Right cardiac atrium (tissue), 5 donors: Measurements from ENCODE around the gene SIN3A. TPM values are rescaled to one million over a fixed set of nuclear protein-coding genes. Genes with fewer than 3 reads are reported as not detected.
"Not testable (repeated sequence)": the region's sequence is repeated elsewhere in the genome, so short reads cannot be mapped to it uniquely, and the experiment has no call there.

Experiments
- ATAC-seq, 2 donors: fragments of 200-7000 bp; cut with Tn5 transposase; one replicate each; pipeline versions ENCODE4 v1.8.0 to v1.9.1; 2020; ENCODE audit warnings: moderate library complexity in 2 of 2, mild to moderate bottlenecking in 1 of 2
- DNase-seq, 3 donors: peaks; one replicate each; pipeline ENCODE4 v3.0.0-alpha.2; 2020
- H3K27ac ChIP-seq: one replicate; pipeline ENCODE4 v1.5.1; 2013; ENCODE audit warnings: mild to moderate bottlenecking, low read length, control low read depth, moderate library complexity
- H3K27me3 ChIP-seq: one replicate; pipeline ENCODE4 v1.6.1; 2013; ENCODE audit not compliant: control insufficient read depth, insufficient read depth
- H3K4me1 ChIP-seq: one replicate; pipeline ENCODE4 v1.6.1; 2013; ENCODE audit warnings: low read length; ENCODE audit not compliant: control insufficient read depth, insufficient read depth
- H3K4me3 ChIP-seq: one replicate; pipeline ENCODE4 v1.5.1; 2013; ENCODE audit warnings: low read length, control low read depth
- H3K9me3 ChIP-seq: one replicate; pipeline ENCODE4 v1.6.1; 2013; ENCODE audit warnings: low read length; ENCODE audit not compliant: control insufficient read depth
- WGBS: extraction: QIAGEN DNeasy Blood & Tissue Kit; methylation state at CpG from one replicate; pipeline ENCODE4 v1.1.7; 2013; 5-methylcytosine and 5-hydroxymethylcytosine counted together
- intact Hi-C, 4 donors: fragments of 100-400 bp; cut with DNase I; formaldehyde crosslinking; loops; one replicate each; pipeline versions ENCODE4 v1.11.0 to v1.14.0; 2022 to 2023
- polyA plus RNA-seq: library from polyadenylated mRNA; stranded (reverse); fragments of 200-250 nt; gene quantifications from one replicate; pipeline ENCODE4 v1.2.3, GENCODE V29; 2013
- total RNA-seq, 4 donors: library from RNA; stranded (reverse); fragmentation: NEBNext Ultra II Directional; extraction: Animal tissue kit (Norgen Biotek cat#: 25700); gene quantifications; one replicate each; pipeline ENCODE4 v1.2.1, GENCODE V29; 2021
- donor health status: healthy with polysubstance abuse.
- donor health status: DM: no; HTN: yes; CAD: no.
- donor health status: DM: no; HTN: no; CAD: no.
- donor health status: DM: no; HTN: yes; CAD: no; lungs with severe emphysema.
- donor health status: DM: yes; HTN: yes; CAD: no.

SIN3A gene
- total and polyA plus RNA-seq, 5 donors: 8.5 to 40.0 (median 33.5) TPM

GRCh38 chr15:75355369-75355768 is 96.1 kb downstream of the SIN3A start:
- ATAC-seq (no peak), DNase-seq (no peak)
- Histone ChIP-seq H3K4me1 (no peaks in the 10 kb centered on the region), H3K27ac (no peak overlapping the region), H3K9me3 (no peaks in the 10 kb centered on the region), H3K4me3 (no peak overlapping the region), H3K27me3 (no peaks in the 10 kb centered on the region)
- intact Hi-C loops: no loop called here
- WGBS: 90% methylated on average over 4 of the region's 4 CpGs

DNA sequence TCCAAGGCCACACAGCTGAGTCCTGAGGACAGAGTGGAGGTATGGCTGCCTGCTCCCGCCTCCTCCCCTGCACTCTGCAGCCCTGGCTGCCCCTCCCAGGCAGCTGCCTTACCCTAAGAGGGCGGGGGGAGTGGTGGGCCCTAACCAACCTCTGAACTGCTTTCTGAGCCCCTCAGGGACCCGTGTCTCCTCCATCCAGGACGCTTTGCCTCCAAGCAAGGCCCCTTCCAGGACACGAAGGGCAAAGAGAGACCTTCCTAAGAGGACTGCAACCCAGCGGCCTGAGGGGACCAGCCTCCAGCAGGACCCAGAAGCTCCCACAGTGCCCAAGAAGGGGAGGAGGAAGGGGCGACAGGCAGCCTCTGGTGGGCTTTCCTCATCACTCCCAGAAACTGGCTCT is 97.0 kb downstream of the SIN3A start:
- Histone ChIP-seq H3K4me3 (no peak overlapping the region), H3K4me1 (no peaks in the 10 kb centered on the region), H3K27ac (no peak overlapping the region), H3K27me3 (no peaks in the 10 kb centered on the region), H3K9me3 (no peaks in the 10 kb centered on the region)
- ATAC-seq (no peak), DNase-seq (no peak)
- 85% methylated on average over 7 of the region's 7 CpGs for WGBS
- intact Hi-C loops: no loop called here

DNA sequence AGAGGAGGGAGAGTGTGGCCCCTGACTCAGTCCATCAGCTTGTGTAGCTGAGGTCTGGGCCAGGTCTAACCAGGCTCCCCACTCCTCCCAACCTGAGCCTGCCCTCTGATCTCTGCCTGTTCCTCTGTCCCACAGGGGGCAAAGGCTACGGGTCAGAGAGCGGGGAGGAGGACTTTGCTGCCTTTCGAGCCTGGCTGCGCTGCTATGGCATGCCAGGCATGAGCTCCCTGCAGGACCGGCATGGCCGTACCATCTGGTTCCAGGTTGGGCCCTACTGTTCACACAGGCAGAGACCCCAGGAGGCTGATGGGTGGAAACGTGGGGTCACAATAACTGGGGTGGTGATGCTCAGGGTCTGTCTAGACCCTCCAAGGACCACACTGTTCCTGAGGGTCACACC is 97.9 kb downstream of the SIN3A start:
- ATAC-seq (no peak), DNase-seq (no peak)
- WGBS: 83% methylated on average over 7 of the region's 7 CpGs
- Histone ChIP-seq H3K9me3 (no peaks in the 10 kb centered on the region), H3K4me3 (no peak overlapping the region), H3K27me3 (no peaks in the 10 kb centered on the region), H3K4me1 (peaks cover 4% of the 10 kb centered on the region), H3K27ac (no peak overlapping the region)
- intact Hi-C loops: no loop called here

- no peak overlapping the region for H3K27ac ChIP-seq
- H3K4me1 ChIP-seq: peaks cover 6% of the 10 kb centered on the region
- H3K4me3 ChIP-seq: no peak overlapping the region
- DNase-seq (no peak), ATAC-seq (no peak)
- intact Hi-C loops: no loop called here
- no peaks in the 10 kb centered on the region for H3K9me3 ChIP-seq
- H3K27me3 ChIP-seq: no peaks in the 10 kb centered on the region
- 86% methylated on average over 16 of the region's 16 CpGs for WGBS
These were observed 99.1 kb downstream of the SIN3A start for GRCh38 chr15:75352186-75353080.

DNA sequence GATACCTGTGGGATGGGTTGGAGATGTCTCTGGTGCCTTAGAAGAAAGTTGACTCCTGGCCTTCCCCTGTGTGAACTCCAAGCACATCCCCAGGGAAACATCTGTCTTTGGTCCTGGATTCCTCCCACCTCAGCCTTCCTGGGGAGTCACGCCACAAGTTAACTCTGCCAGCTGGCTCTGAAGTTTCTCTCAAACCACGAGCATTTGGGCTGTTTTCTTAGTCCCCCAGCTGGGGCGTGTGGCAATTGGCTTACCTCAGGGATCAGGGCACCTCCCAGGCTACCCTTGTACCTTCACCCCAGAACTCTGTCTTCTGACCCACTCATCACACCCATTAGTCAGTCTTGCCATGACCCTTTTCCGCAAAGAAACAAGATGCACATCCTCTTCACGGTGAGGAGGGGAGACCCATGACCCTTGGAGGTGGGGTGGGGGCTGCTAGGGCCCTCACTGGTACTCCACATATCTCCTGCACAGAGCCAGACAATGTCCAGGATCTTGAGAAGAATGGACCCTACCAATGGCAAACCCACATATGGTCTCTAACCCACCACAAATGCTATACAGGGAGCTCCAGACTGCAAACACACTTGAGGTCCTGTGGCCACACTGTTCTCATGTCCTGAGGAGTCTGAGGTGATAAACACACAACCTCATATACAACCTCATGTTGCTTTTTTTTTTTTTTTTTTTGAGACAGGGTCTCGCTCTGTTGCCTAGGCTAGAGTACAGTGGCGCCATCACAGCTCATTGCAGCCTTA is 100.7 kb downstream of the SIN3A start:
- DNase-seq (no peak), ATAC-seq (no peak)
- Histone ChIP-seq H3K4me3 (no peak overlapping the region), H3K4me1 (peaks cover 6% of the 10 kb centered on the region), H3K9me3 (no peaks in the 10 kb centered on the region), H3K27me3 (no peaks in the 10 kb centered on the region), H3K27ac (no peak overlapping the region)
- intact Hi-C loops: no loop called here
- 75% methylated on average over 7 of the region's 7 CpGs for WGBS

DNA sequence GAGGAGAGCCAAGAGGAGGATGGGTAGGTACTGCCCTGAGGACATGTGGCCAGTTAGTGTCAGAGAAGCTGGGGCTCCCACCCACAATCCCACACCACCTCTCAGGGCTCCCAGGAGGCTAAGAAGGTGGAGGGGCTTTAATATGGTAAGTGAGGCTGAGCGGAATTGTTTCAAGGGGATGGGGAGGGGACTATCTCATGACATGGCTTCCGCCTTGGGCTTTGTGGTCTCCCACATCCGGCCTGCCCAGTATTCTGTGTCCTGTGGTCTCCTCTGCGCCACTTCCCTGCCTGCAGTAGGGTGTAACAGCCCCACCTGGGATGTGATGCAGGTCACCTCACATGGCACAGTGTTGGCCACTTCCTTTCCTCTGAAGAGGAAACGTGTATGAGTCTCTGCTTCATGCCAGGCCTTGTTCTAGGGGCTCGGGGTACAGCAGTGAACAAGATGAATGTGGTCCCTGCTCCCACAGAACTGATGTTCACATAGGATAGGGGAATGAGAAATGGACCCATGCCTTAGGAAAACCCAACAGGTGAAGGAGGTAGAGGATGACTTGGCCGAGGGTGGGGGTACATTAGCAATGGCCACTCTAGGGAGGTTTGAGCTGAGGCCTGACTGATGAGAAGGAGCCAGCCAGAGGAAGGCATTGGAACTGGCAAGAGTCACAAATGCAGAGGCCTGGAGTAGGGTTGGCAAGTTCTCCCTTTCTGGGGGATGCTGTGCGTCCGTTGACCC is 101.5 kb downstream of the SIN3A start:
- Histone ChIP-seq H3K9me3 (no peaks in the 10 kb centered on the region), H3K4me3 (no peak overlapping the region), H3K27me3 (no peaks in the 10 kb centered on the region), H3K27ac (no peak overlapping the region), H3K4me1 (peaks cover 6% of the 10 kb centered on the region)
- ATAC-seq (no peak), DNase-seq (peak in 1 of 3 donors; percentile 66)
- intact Hi-C loops: no loop called here
- 78% methylated on average over 9 of the region's 9 CpGs for WGBS

DNA sequence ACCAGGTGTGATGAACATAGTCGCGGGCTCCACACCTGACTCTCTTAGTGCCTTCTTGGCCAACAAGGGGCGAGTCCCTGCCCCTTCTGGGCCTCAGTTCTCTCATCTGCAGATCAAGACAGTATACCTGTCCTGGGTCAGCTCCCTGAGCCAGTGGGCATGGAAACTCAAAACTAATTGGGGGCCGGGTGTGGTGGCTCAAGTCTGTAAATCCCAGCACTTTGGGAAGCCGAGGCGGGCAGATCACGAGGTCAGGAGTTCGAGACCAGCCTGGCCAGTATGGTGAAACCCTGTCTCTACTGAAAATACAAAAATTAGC is 102.2 kb downstream of the SIN3A start:
- H3K27me3 ChIP-seq, DNase-seq, ATAC-seq, H3K27ac ChIP-seq, intact Hi-C loops, H3K9me3 ChIP-seq, H3K4me1 ChIP-seq, H3K4me3 ChIP-seq: not testable (repeated sequence)
- WGBS: 86% methylated on average over 8 of the region's 8 CpGs

DNA sequence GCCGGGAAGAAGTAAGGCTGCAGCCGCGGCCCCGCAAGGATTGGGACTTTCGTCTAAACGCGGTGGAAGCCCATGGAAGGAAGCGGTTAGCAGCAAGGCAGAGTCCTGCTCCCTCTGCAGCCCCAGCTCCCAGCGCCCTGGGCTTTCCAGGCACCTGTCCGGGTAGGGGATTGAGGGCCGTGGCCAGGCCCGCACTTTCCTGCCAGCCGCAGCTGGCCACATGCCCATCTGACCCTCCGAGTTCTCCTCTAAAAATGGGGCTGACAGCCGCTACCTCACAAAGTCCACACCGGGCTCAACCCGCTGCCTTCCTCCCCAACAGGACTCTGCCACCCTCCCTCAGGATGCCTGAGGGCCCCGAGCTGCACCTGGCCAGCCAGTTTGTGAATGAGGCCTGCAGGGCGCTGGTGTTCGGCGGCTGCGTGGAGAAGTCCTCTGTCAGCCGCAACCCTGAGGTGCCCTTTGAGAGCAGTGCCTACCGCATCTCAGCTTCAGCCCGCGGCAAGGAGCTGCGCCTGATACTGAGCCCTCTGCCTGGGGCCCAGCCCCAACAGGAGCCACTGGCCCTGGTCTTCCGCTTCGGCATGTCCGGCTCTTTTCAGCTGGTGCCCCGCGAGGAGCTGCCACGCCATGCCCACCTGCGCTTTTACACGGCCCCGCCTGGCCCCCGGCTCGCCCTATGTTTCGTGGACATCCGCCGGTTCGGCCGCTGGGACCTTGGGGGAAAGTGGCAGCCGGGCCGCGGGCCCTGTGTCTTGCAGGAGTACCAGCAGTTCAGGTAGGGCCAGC is 102.7 kb downstream of the SIN3A start:
- H3K4me3 ChIP-seq: peak overlapping the region; percentile 89
- no peaks in the 10 kb centered on the region for H3K9me3 ChIP-seq
- no peaks in the 10 kb centered on the region for H3K27me3 ChIP-seq
- ATAC-seq (peak; percentile 2), DNase-seq (peak in 2 of 3 donors; percentile 66 to 77)
- peaks cover 6% of the 10 kb centered on the region for H3K4me1 ChIP-seq
- intact Hi-C loops: no loop called here
- 40% methylated on average over 46 of the region's 46 CpGs for WGBS
- no peak overlapping the region for H3K27ac ChIP-seq

- Histone ChIP-seq H3K4me3 (peak overlapping the region; percentile 89), H3K4me1 (peaks cover 6% of the 10 kb centered on the region), H3K27ac (no peak overlapping the region), H3K9me3 (no peaks in the 10 kb centered on the region), H3K27me3 (no peaks in the 10 kb centered on the region)
- peak in 2 of 3 donors; percentile 74 to 78 for DNase-seq
- intact Hi-C loops: no loop called here
- under 1% methylated on average over 45 of the region's 45 CpGs for WGBS
- ATAC-seq: peak; percentile 38 to 49
These were observed 103.4 kb downstream of the SIN3A start for GRCh38 chr15:75348034-75348561.
